ENCODE results near the gene EML1.
"Not testable (repeated sequence)": the region's sequence is repeated elsewhere in the genome, so short reads cannot be mapped to it uniquely, and the experiment has no call there.

EML1 gene

GRCh38 chr14:99755629-99756603 lies 37.3 kb upstream of the EML1 start:
- DNase-seq (ENCODE audit: low read depth), result no peak

GRCh38 chr14:99756796-99757195 lies 36.4 kb upstream of the EML1 start:
- DNase-seq (ENCODE audit: low read depth), result no peak

GRCh38 chr14:99757331-99758070 lies 35.7 kb upstream of the EML1 start:
- no peak for DNase-seq (ENCODE audit: low read depth)

- no peak for DNase-seq (ENCODE audit: low read depth)
Observed at GRCh38 chr14:99758121-99758821, 34.9 kb upstream of the EML1 start.

- no peak for DNase-seq (ENCODE audit: low read depth)
Observed at GRCh38 chr14:99758872-99759545, 34.2 kb upstream of the EML1 start.

GRCh38 chr14:99759546-99759925 lies 33.7 kb upstream of the EML1 start:
- DNase-seq (ENCODE audit: low read depth), result no peak

GRCh38 chr14:99760817-99761216 lies 32.4 kb upstream of the EML1 start:
- DNase-seq (ENCODE audit: low read depth), result no peak

GRCh38 chr14:99762911-99763310 lies 30.3 kb upstream of the EML1 start:
- DNase-seq (ENCODE audit: low read depth), result not testable (repeated sequence)

- DNase-seq (ENCODE audit: low read depth), result no peak
Observed at GRCh38 chr14:99763527-99764221, 29.5 kb upstream of the EML1 start.

- no peak for DNase-seq (ENCODE audit: low read depth)
Observed at GRCh38 chr14:99764222-99764706, 28.9 kb upstream of the EML1 start.

GRCh38 chr14:99768381-99768780 lies 24.8 kb upstream of the EML1 start:
- no peak for DNase-seq (ENCODE audit: low read depth)

- DNase-seq (ENCODE audit: low read depth), result no peak
Observed at GRCh38 chr14:99769123-99769522, 24.1 kb upstream of the EML1 start.

GRCh38 chr14:99769799-99770198 lies 23.4 kb upstream of the EML1 start:
- no peak for DNase-seq (ENCODE audit: low read depth)

GRCh38 chr14:99772371-99773283 lies 20.6 kb upstream of the EML1 start:
- no peak for DNase-seq (ENCODE audit: low read depth)

GRCh38 chr14:99773521-99774497 lies 19.4 kb upstream of the EML1 start:
- DNase-seq (ENCODE audit: low read depth), result no peak

GRCh38 chr14:99774556-99775307 lies 18.5 kb upstream of the EML1 start:
- DNase-seq (ENCODE audit: low read depth), result no peak

GRCh38 chr14:99775351-99775750 lies 17.9 kb upstream of the EML1 start:
- no peak for DNase-seq (ENCODE audit: low read depth)

GRCh38 chr14:99777951-99778350 lies 15.3 kb upstream of the EML1 start:
- no peak for DNase-seq (ENCODE audit: low read depth)

Data from activated T-cell treated with anti-CD3 and anti-CD28 coated beads for 48 hours (primary cell).